OCI-LY3 (cell line): ENCODE data around the gene FETUB.

ENCODE experiments used
- H2AFZ ChIP-seq: fragments of 200-600, 300-600 bp; shearing (Covaris generic); 2 replicates; pipeline ENCODE4 v1.6.0; 2014; ENCODE audit warnings: antibody characterized with exemption, low read depth, low read length
- H3K27ac ChIP-seq: fragments of 200-600, 300-600 bp; sonication (generic); 2 replicates; pipeline ENCODE4 v1.5.1; 2014; ENCODE audit warnings: mild to moderate bottlenecking, low read length, moderate library complexity, mixed read lengths
- H3K27me3 ChIP-seq: fragments of 200-600, 300-600 bp; sonication (generic); 2 replicates; pipeline ENCODE4 v1.6.1; 2014; ENCODE audit warnings: low read depth, low read length, mixed read lengths
- H3K36me3 ChIP-seq: fragments of 200-600, 300-600 bp; sonication (generic); replicated peaks from 2 replicates; pipeline ENCODE3; 2014; ENCODE audit warnings: low read depth, low read length, mixed read lengths
- H3K4me1 ChIP-seq: fragments of 300-600, 200-600 bp; sonication (generic); 2 replicates; pipeline ENCODE4 v1.6.1; 2014; ENCODE audit warnings: low read length, mixed read lengths
- H3K4me2 ChIP-seq: fragments of 200-600, 300-600 bp; sonication (generic); 2 replicates; pipeline ENCODE4 v1.6.1; 2014; ENCODE audit warnings: low read length, mixed read lengths
- H3K4me3 ChIP-seq: fragments of 300-600, 200-600 bp; sonication (generic); 2 replicates; pipeline ENCODE4 v1.5.1; 2014; ENCODE audit warnings: antibody characterized with exemption, mild to moderate bottlenecking, low read length, moderate library complexity
- H3K79me2 ChIP-seq: fragments of 300-600, 200-600 bp; shearing (Covaris generic); 2 replicates; pipeline ENCODE4 v1.6.1; 2014; ENCODE audit warnings: mild to moderate bottlenecking, low read length, mixed read lengths
- H3K9ac ChIP-seq: fragments of 300-600, 200-600 bp; shearing (Covaris generic); 2 replicates; pipeline ENCODE4 v1.6.0; 2014; ENCODE audit warnings: mild to moderate bottlenecking, low read length, moderate library complexity
- H3K9me3 ChIP-seq: fragments of 200-600, 300-600 bp; shearing (Covaris generic); 2 replicates; pipeline ENCODE4 v1.6.1; 2014; ENCODE audit warnings: low read length, mixed read lengths; ENCODE audit not compliant: insufficient read depth
- H4K20me1 ChIP-seq: fragments of 200-600, 300-600 bp; sonication (generic); 2 replicates; pipeline ENCODE4 v1.6.1; 2016; ENCODE audit warnings: low read length, mixed read lengths; ENCODE audit not compliant: insufficient read depth
- CTCF ChIP-seq: fragments of 200-600, 300-600 bp; sonication (generic); IDR thresholded peaks from 2 replicates; pipeline ENCODE4 v1.5.1; 2014; ENCODE audit warnings: antibody characterized with exemption, low read length, low read depth
- EZH2phosphoT487 ChIP-seq: fragments of 200-600 bp; shearing (Covaris generic); IDR thresholded peaks from 2 replicates; pipeline ENCODE4 v1.6.1; 2018; ENCODE audit warnings: antibody characterized with exemption, mixed run types, low read depth

FETUB gene

GRCh38 chr3:186622651-186623310, 17.4 kb upstream of the FETUB start:
- Histone ChIP-seq H3K27me3 (peaks cover 27% of the 10 kb centered on the region), H3K9me3 (no peaks in the 10 kb centered on the region), H3K79me2 (no peaks in the 10 kb centered on the region), H2AFZ (no peak overlapping the region), H3K9ac (no peak overlapping the region), H4K20me1 (no peaks in the 10 kb centered on the region), H3K36me3 (no peaks in the 10 kb centered on the region), H3K4me1 (no peaks in the 10 kb centered on the region), H3K4me3 (no peak overlapping the region), H3K27ac (no peak overlapping the region), H3K4me2 (no peak overlapping the region)
- no peak for TF ChIP-seq EZH2phosphoT487
- TF ChIP-seq CTCF, result no peak

- Histone ChIP-seq H3K9me3 (no peaks in the 10 kb centered on the region), H2AFZ (no peak overlapping the region), H3K9ac (no peak overlapping the region), H3K27me3 (peaks cover 17% of the 10 kb centered on the region; the same call in 1 of the 2 replicates), H3K4me1 (no peaks in the 10 kb centered on the region), H4K20me1 (no peaks in the 10 kb centered on the region), H3K27ac (no peak overlapping the region), H3K79me2 (no peaks in the 10 kb centered on the region), H3K4me3 (no peak overlapping the region), H3K4me2 (no peak overlapping the region), H3K36me3 (no peaks in the 10 kb centered on the region)
- no peak for TF ChIP-seq CTCF
- TF ChIP-seq EZH2phosphoT487, result no peak
Observed at GRCh38 chr3:186624598-186624997, 15.6 kb upstream of the FETUB start.

DNA sequence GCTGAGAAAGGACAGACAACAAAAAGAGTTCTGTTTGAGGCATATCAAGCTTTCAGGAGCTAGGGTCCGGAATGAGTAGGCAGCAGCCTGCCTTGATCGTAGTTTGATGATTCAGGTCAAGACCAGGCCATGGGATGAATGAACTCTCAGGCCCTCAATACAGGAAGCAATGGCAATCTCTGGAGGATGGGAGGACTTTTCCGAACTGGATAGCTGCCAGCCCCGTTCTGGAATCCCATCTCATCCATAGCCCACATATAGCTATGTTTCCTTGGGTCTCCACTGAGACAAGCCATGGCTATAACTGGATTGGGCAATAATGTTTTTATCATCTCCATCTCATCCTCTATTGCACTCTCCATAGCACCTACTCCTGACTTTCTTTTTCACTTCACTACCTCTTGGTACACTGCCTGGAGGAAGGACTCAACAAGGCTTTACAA, 14.6 kb upstream of the FETUB start:
- H3K4me3 ChIP-seq, result no peak overlapping the region
- H3K27ac ChIP-seq, result no peak overlapping the region
- peaks cover 17% of the 10 kb centered on the region; the same call in 1 of the 2 replicates for H3K27me3 ChIP-seq
- no peaks in the 10 kb centered on the region for H3K79me2 ChIP-seq
- no peak overlapping the region for H3K9ac ChIP-seq
- H3K4me1 ChIP-seq, result no peaks in the 10 kb centered on the region
- no peaks in the 10 kb centered on the region for H3K9me3 ChIP-seq
- H3K4me2 ChIP-seq, result no peak overlapping the region
- H3K36me3 ChIP-seq, result no peaks in the 10 kb centered on the region
- no peaks in the 10 kb centered on the region for H4K20me1 ChIP-seq
- TF ChIP-seq CTCF (no peak), EZH2phosphoT487 (no peak)
- H2AFZ ChIP-seq, result no peak overlapping the region

DNA sequence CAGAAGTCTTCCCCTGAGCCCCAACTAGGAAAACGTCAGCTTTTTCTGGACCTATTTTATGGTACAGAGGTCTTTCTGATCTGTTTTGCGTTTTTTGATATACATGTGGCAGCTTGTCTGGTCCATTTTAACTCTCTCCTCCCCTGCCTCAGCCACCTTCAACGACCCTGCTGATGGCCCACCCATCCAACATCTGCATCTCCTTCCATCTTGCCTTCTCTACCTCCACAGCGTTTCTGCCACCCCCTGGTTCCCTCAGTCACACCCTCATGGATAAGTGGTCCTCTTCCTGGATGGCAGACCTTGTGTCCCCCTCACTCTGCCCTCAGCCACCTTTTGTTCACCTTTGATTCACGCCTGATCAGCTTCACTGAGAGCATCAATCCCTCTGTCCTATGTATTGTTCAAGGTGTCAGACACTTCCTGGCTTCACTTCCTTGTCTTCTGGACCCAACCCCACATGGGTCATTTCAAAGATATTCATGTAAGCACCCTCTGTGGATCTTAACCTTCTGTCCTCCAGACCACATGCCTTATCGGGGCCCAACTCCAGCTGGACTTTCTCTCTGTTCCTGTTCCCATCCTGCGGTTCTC, 13.8 kb upstream of the FETUB start:
- no peaks in the 10 kb centered on the region for H3K79me2 ChIP-seq
- no peak overlapping the region for H3K4me3 ChIP-seq
- peaks cover 17% of the 10 kb centered on the region; the same call in 1 of the 2 replicates for H3K27me3 ChIP-seq
- H4K20me1 ChIP-seq, result no peaks in the 10 kb centered on the region
- no peak overlapping the region for H3K4me2 ChIP-seq
- H3K9ac ChIP-seq, result no peak overlapping the region
- no peak overlapping the region for H2AFZ ChIP-seq
- no peak for TF ChIP-seq EZH2phosphoT487
- no peak for TF ChIP-seq CTCF
- no peak overlapping the region for H3K27ac ChIP-seq
- H3K9me3 ChIP-seq, result no peaks in the 10 kb centered on the region
- H3K36me3 ChIP-seq, result no peaks in the 10 kb centered on the region
- no peaks in the 10 kb centered on the region for H3K4me1 ChIP-seq
